Stimulated activated CD4-positive, alpha-beta T cell treated with anti-CD3 and anti-CD28 coated beads, Interleukin-1b, Interleukin-23, amount 100 ng/mL, for 4 hours (primary cell): ENCODE measurements around the gene CUTC.
A peak's percentile ranks its signal among the peaks of the same experiment; 100 is the strongest.
"Not testable (repeated sequence)": the region's sequence is repeated elsewhere in the genome, so short reads cannot be mapped to it uniquely, and the experiment has no call there.

ENCODE experiments used
- DNase-seq, 2 donors: peaks; one replicate each; pipeline ENCODE4 v3.0.0-alpha.2; 2020; ENCODE audit warnings: low read depth in 2 of 2

CUTC gene

GRCh38 chr10:99732033-99732842 lies at the start of gene CUTC, which contains the start of gene COX15:
Gene CUTC (plus strand): TSS chr10:99732234. CDS start chr10:99732349, 115 bp downstream.
Gene COX15 (minus strand): TSS chr10:99732127. CDS start chr10:99732049, 78 bp downstream.
- peak; percentile 88 to 90 for DNase-seq

DNA sequence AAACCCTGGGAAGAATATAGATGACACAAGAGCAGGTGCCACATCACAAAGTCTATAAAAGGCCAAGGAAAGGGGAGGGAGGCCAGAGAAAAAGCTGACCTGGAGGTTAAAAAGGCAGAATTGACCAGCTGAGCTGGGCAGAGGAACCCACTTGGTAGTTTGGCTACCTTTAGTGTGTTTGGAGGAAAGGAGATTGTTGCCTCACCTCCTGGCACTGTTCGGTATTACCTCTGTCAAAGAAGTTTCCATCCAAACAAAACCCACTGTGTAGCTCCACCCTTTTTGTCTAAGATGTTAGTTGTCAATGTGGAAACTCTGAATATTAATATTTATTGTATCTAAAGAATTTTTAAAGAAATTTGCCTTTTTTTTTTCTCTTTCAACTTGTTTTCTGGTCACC lies 49.3 kb upstream of the CUTC start:
- no peak for DNase-seq

DNA sequence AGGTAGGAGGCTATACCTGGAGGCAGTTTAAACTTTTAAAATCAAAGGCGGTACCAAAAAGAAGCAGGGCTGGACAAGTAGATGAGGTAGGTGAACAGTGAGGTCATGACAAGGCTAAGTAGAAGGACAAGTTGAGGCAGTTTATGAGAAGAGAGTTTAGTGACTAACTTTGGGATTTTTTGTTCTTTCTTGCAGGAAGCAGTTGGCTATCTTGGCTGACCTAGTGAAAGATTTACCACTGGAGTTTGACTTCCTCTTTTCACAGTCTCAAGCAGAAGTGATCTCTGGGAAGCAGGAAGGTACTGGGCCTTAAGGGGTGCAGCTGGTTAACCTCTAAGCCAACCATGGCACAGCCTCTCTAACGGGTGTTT lies 46.5 kb upstream of the CUTC start:
- no peak for DNase-seq

DNA sequence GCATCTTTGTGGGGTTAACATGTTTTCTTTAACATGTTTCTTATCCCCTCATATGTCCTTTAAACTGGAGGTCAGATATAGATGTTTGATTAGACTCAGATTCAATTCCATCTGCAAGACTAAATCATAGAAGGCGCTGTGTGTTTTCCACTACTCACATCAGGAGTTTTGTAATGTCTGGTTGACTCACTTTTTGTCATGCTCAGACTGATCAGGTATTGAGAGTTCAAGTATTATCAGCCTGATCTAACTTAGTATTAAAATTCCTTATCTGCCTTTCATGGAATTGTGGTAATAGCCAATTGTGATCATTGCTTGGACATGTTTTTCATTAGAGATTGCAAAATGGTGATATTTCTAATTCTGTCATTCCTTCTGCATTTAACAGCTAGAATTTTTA lies 42.6 kb upstream of the CUTC start:
- DNase-seq: no peak

DNA sequence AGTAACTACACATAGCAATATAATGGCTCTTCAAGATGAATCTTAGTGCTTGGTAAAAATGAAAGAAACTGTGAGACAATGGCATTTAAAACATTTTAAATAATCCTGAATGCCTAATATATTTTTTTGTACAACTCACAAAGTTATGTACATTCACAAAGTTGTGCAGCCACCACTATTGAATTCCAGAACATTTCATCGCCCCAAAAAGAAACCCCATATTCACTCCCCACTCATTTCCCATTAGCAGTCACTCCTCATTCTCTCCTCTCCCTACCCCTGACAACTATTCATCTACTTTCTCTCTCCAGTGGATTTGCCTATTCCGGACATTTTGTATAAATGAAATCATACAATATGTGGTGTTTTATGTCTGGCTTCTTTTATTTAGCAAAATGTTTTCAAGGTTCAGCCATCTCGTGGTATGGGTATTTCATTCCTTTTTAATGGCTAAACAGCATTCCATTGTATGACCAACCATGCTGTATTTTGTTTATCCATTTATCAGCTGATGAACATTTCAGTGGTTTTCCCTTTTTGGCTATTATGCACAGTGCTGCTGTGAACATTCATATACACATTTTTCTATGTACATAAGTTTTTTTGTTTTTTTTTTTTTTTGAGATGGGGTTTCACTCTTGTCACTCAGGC lies 38.0 kb upstream of the CUTC start:
- no peak for DNase-seq

- DNase-seq: no peak
Observed at GRCh38 chr10:99695761-99696160, 36.3 kb upstream of the CUTC start.

GRCh38 chr10:99698504-99699080 lies 33.4 kb upstream of the CUTC start:
- DNase-seq: no peak

GRCh38 chr10:99700649-99701048 lies 31.4 kb upstream of the CUTC start:
- no peak for DNase-seq

DNA sequence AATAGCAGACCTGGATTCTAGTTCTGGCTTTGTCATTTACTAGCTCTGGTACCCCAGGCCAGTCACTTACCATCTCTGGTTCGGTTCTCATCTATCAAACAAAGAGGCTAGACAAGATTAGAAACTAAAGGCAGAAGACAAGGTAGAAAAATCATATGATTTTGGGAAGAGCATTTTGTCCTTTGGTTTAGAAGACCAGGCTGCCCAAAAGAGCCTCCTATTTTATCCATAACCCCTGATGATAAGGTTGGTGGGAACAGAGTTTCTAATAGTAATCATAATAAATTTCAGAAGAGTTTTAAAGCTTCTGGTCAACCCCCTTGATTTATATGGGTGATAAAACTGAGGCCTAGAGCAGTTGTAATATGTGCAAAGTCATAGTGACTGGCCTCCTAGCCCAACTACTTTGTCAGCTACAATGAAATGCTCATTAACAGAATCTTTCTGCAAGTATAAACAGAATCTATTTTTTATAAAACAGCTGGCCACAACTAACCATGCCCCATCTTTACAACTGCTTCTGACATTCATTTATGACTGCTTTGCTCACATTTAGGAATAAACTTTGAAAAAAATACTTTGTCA lies 23.5 kb upstream of the CUTC start:
- DNase-seq: no peak

DNA sequence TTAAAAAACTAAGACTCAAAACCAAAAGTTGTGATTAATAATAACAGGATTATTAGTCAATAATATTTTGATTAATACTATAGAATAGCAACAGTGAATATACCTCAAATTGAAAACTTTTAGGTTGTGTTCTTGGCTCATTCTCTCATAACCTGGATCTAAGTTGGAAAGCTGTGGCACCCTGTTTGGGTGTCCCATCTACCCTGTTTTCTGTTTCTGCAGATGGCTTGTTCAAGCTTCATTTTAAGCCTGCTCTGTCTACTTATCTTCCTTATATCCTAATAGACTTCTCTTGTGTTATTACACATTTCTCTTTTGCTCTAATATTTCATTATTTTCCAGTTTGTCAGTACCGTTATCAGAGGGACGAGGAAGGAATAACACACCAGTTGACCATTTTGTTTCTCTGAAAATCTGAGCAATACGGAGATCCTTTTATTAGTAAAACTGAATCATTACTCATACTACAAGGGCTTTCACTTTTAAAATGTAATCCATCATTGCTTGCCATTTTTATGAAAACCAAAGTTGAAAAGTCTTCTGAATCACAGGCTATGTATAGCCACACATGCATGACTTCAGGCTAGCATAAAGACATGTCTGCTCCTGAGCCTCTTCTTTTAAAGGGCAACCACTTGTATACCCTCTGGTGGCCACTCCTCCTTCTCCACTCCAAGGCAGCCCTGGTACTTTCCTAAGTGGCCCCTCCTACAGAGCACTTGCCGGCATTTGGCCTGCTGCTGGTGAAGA lies 22.4 kb upstream of the CUTC start:
- DNase-seq: no peak

DNA sequence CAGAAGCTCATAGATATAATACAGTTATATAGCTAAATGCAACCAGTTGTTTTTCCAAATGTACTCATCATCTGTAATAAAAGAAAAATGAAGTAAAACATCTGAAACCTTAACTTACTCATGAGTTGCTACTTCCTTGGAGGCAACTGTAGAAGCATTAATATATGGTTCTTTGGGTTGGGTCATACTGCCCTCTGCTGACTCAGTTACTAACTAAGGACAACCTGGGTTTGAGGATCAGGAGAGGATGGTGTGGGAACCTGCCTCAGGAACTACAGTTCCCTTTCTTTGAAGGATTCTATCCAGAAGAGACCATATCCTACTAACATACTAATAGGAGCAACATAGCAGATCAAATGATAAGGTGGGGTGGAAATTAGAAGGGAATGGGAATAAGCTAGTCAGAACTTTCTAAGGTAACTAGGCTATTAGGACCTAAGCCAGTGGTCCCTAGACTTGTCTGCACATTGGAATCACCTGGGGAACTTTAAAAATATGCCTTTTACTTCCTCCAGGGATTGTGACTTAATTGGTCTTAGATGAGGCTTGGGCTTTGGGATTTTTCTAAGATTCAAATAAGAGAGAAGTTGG lies 20.8 kb upstream of the CUTC start:
- DNase-seq: peak in 1 of 2 donors; percentile 7

DNA sequence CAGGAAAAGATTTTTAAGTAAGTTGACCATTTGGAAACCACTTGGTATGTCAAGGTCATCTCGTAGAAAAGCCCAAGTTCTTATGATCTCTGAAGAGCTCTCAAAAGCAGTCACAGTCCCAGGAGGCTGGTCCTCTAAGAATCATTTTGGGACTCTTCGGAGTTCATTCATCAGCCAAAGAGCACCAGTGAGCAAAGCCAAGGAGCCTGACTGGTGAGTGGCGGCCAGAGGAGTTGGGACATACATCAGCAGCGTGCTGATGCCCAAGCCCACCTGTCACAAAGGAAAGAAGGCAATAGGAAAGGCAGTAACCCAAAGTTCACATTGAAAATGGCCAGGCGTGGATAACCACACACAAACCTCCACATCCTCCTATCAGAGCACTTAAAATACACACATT lies 17.6 kb upstream of the CUTC start:
- DNase-seq: no peak

GRCh38 chr10:99720387-99720786 lies 11.6 kb upstream of the CUTC start:
- no peak for DNase-seq

DNA sequence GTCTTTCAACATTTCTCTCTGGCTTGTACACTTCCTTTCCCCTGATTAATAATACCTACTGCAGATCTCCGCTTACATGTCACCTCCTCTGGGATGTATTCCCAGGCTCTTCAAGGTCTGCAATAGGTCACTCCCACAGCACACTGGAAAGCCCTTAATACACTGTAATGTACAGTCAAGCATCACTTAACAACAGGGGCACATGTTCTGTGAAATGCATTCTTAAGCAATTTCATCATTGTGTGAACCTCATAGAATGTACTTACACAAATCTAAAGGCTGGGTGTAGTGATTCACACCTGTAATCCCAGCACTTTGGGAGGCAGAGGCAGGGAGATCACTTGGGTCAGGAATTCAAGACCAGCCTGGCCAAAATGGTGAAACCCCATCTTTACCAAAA lies 2.0 kb upstream of the CUTC start:
- no peak for DNase-seq

DNA sequence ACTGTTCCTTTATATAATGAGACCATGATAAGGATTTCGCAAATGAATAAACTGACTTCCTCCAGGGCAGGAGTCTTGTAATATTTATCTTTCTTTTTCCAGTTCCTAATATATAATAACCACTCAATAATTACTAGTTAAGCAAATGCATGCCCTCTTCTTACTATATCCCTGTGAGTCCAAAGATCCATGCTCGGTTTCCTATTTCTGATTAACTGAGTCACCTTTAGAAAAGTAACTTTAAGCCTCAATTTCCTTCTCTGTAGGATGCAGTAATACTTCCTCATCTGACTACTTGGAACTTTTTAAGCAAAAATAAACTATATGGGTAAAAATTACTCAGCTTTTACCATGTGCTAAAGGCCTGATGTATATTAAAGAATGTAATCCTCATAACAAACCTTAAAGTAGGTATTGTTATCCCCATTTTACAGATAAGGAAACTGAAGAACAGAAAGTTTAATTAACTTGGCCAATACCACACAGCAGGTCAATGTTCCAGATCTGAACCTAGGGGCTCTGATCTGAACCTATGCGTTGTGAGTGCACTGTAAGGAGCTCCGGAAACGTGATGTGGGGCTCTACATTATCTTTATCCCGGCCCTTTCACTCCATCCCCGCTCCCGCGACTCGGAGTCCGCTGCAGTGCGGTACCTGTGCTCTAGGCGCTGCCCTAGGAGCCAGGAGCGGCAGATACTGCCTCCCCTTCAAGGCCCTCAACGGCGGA lies 565 bp upstream of the CUTC start:
- no peak for DNase-seq

DNA sequence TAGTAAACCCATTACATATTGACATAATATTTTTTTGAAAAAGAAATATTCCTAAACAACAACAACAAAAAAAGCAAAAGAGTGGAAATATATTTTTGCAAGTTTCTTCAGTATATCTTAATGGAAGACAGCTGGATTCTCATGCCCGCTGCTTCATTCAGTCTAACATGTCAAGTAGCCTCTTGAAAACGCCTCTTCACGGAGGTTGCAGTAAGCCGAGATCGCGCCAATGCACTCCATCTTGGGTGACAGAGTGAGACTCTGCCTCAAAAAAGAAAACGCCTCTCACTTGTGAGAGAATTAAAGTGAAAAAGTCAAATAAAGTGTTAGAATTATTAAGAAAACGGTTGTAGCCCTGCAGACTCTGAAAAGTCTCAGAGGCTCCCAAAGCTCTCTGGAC lies 1.3 kb downstream of the CUTC start:
- DNase-seq: no peak

DNA sequence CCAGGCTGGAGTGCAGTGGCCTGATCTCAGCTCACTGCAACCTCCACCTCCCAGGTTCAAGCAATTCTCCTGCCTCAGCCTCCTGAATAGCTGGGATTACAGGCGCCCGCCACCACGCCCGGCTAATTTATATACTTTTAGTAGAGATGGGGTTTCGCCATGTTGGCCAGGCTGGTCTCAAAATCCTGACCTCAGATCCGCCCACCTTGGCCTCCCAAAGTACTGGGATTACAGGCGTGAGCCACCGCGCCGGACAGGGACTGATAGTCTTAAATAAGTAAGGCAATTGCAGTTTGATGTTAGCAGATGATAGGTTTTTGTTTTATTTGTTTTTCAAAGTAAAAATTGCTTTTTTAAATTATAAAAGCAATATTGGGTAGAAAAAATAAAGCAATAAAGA lies 2.1 kb downstream of the CUTC start:
- not testable (repeated sequence) for DNase-seq

DNA sequence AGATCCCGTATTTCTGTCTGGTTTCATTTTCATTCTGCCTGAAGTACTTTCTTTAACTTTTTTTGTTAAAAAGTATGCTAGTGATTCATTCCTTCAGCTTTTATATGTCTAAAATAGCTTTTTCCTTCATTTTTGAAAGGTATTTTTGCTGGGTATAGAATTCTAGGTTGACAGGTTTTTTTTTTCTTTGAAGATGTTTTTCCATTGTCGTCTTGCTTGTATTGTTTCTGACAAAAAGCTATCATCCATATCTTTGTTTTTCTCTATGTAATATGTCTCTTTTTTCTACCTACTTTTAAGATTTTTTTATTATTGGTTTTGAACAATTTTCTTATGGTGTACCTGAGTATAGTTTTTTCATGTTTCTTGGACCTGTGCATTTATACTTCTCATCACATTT lies 8.2 kb downstream of the CUTC start:
- no peak for DNase-seq

GRCh38 chr10:99740933-99741559 lies 9.0 kb downstream of the CUTC start:
- no peak for DNase-seq

DNA sequence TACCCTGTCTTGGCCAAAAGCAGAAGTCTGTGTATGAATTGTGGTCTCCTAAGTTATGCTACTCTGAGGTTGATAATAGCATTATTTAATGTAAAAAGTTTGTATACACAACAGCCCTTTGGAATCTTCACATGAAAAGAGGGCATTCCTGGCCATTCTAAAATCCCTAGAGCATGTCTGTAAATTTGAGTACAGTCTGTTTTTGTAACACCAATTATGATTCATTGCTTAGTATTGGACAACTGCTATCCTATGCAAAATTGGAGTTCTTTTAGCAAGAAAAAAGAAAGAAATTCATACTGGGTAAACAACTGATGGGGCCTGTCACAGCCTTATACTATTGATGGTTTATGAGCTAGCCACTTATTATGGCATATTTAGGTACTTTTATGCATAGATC lies 10.2 kb downstream of the CUTC start:
- DNase-seq: no peak
